K562 (cell line): ENCODE measurements around the gene ADAR. TPM values are rescaled to one million over a fixed set of nuclear protein-coding genes. Genes with fewer than 3 reads are reported as not detected.

ENCODE experiments used
- ATF7 ChIP-seq: fragments of 450-650 bp; IDR thresholded peaks from 2 replicates; pipeline ENCODE4 v1.7.1; 2014; ENCODE audit warnings: mild to moderate bottlenecking, moderate library complexity
- BCL6 ChIP-seq: fragments of 250-450 bp; sonication (Bioruptor Pico); IDR thresholded peaks from 2 replicates; pipeline ENCODE4 v1.4.0; 2020
- BCOR ChIP-seq: fragments of 450-650 bp; IDR thresholded peaks from 2 replicates; pipeline ENCODE4 v1.6.1; 2016
- BDP1 ChIP-seq: IDR thresholded peaks from 3 replicates; pipeline ENCODE4 v1.6.1; 2011; ENCODE audit not compliant: insufficient read length, insufficient read depth
- C11orf30 ChIP-seq: fragments of 450-650 bp; IDR thresholded peaks from 2 replicates; pipeline ENCODE4 v1.6.1; 2016; ENCODE audit warnings: low read depth, mild to moderate bottlenecking
- CBX5 ChIP-seq: IDR thresholded peaks from 2 replicates; pipeline ENCODE4 v1.6.1; 2014; ENCODE audit warnings: low read depth, borderline replicate concordance
- CTCF ChIP-seq, 3 experiments: IDR thresholded peaks in 2 of 3; conservative IDR thresholded peaks in 1 of 3; 2 replicates each; pipeline ENCODE4 v1.5.1; 2011 to 2012; ENCODE audit warnings: low read length in 3 of 3, mild to moderate bottlenecking in 3 of 3, control low read depth in 2 of 3, improper control_type of control experiment in 1 of 3, inconsistent platforms in 1 of 3, low read depth in 1 of 3, mixed read lengths in 1 of 3, moderate library complexity in 1 of 3; ENCODE audit not compliant: insufficient read depth in 2 of 3
- ELF1 ChIP-seq: fragments of 200-800 bp; sonication (Bioruptor generic); IDR thresholded peaks from 2 replicates; pipeline ENCODE4 v1.6.1; 2016; ENCODE audit warnings: missing genetic modification characterization, missing compliant biosample characterization
- ELK1 ChIP-seq: sonication (generic); formaldehyde crosslinking; IDR thresholded peaks from 2 replicates; pipeline ENCODE4 v1.8.1; 2022; ENCODE audit warnings: missing genetic modification reagents
- GABPA ChIP-seq: fragments of 200-800 bp; sonication (Bioruptor generic); conservative IDR thresholded peaks from 2 replicates; pipeline ENCODE4 v1.6.1; 2016; ENCODE audit warnings: low read depth, missing genetic modification characterization, missing compliant biosample characterization
- GTF2E2 ChIP-seq: fragments of 200-800 bp; sonication (Bioruptor generic); IDR thresholded peaks from 2 replicates; pipeline ENCODE4 v1.6.1; 2016; ENCODE audit warnings: missing genetic modification characterization, missing compliant biosample characterization
- HBP1 ChIP-seq: fragments of 450-650 bp; formaldehyde crosslinking; IDR thresholded peaks from 2 replicates; pipeline ENCODE4 v1.4.0; 2022; ENCODE audit warnings: missing genetic modification characterization
- MAFK ChIP-seq: IDR thresholded peaks from 2 replicates; pipeline ENCODE4 v1.6.1; 2011; ENCODE audit warnings: low read length, improper control_type of control experiment
- MCM3 ChIP-seq: fragments of 450-650 bp; IDR thresholded peaks from 2 replicates; pipeline ENCODE4 v1.6.1; 2016
- SOX6 ChIP-seq: fragments of 450-650 bp; IDR thresholded peaks from 2 replicates; pipeline ENCODE4 v1.6.1; 2014; ENCODE audit warnings: mild to moderate bottlenecking
- SPI1 ChIP-seq: IDR thresholded peaks from 2 replicates; pipeline ENCODE4 v1.6.1; 2011; ENCODE audit warnings: low read depth, low read length, control low read depth, borderline replicate concordance
- TFAM ChIP-seq: fragments of 250-450 bp; sonication (Bioruptor Pico); conservative IDR thresholded peaks from 2 replicates; pipeline ENCODE4 v1.5.0; 2021; ENCODE audit warnings: mild to moderate bottlenecking, moderate library complexity
- TRIM28 ChIP-seq: fragments of 450-650 bp; IDR thresholded peaks from 2 replicates; pipeline ENCODE4 v1.6.1; 2017
- VEZF1 ChIP-seq: fragments of 200-800 bp; sonication (Bioruptor generic); IDR thresholded peaks from 2 replicates; pipeline ENCODE4 v1.6.1; 2017; ENCODE audit warnings: missing genetic modification characterization, missing compliant biosample characterization
- ZNF12 ChIP-seq: sonication (generic); formaldehyde crosslinking; IDR thresholded peaks from 2 replicates; pipeline ENCODE4 v1.4.0; 2020; ENCODE audit warnings: mild to moderate bottlenecking, missing genetic modification reagents
- ZNF124 ChIP-seq: sonication (generic); formaldehyde crosslinking; IDR thresholded peaks from 2 replicates; pipeline ENCODE4 v1.8.1; 2022; ENCODE audit warnings: missing genetic modification reagents
- ZNF311 ChIP-seq: fragments of 250-450 bp; sonication (Bioruptor Pico); IDR thresholded peaks from 2 replicates; pipeline ENCODE4 v1.4.0; 2020; ENCODE audit warnings: mild to moderate bottlenecking, moderate library complexity
- ZNF41 ChIP-seq: fragments of 250-450 bp; sonication (Bioruptor Pico); conservative IDR thresholded peaks from 2 replicates; pipeline ENCODE4 v1.4.0; 2020; ENCODE audit warnings: mild to moderate bottlenecking
- ZNF584 ChIP-seq: fragments of 200-800 bp; sonication (Bioruptor generic); IDR thresholded peaks from 2 replicates; pipeline ENCODE4 v1.6.1; 2016; ENCODE audit warnings: low read depth, mild to moderate bottlenecking, missing genetic modification characterization, missing compliant biosample characterization
- ZNF79 ChIP-seq: fragments of 250-450 bp; sonication (Bioruptor Pico); IDR thresholded peaks from 2 replicates; pipeline ENCODE4 v1.4.0; 2020; ENCODE audit warnings: low read depth, mild to moderate bottlenecking, moderate library complexity
- polyA plus RNA-seq, 8 experiments: library from polyadenylated mRNA; depleted of rRNA in 4 of 8; stranded (reverse) in 5 of 8; unstranded in 3 of 8; fragments of >200 nt; fragmentation: Nextera tagmentation in 2 of 8; fragmentation: Illumina TruSeq in 1 of 8; extraction: Ambion mirVana in 2 of 8; extraction: Trizol in 1 of 8; gene quantifications; 2 replicates each; pipeline versions ENCODE4 v1.2.1 to v1.2.3, GENCODE V29; 2011 to 2014; ENCODE audit warnings: inconsistent platforms in 1 of 8, missing spikeins in 1 of 8
- total RNA-seq, 7 experiments: library from RNA; depleted of rRNA in 6 of 7; stranded (reverse); fragments of >200 nt in 6 of 7; fragmentation: Illumina TruSeq in 2 of 7; extraction: Trizol in 2 of 7; gene quantifications; 2 replicates each; pipeline versions ENCODE4 v1.2.1 to v1.2.3, GENCODE V29; 2011 to 2021; ENCODE audit warnings: low replicate concordance in 1 of 7

The ADAR gene
- total and polyA plus RNA-seq, 9 of the 15 experiments (the other 6 are each of a cell fraction or from before 2014, with no cell fraction given): 30.1 to 123 (median 60.2) TPM

- TF ChIP-seq BDP1: no peak
- no peak for TF ChIP-seq CBX5
- no peak for TF ChIP-seq MAFK
- TF ChIP-seq GTF2E2 (tag): no peak
- 0 out of 2 replicates have a peak, but pooled peaks have one; percentile 23 for TF ChIP-seq SPI1
- no peak for TF ChIP-seq MCM3
- peak; percentile 73 for TF ChIP-seq ELF1 (tag)
- no peak for TF ChIP-seq TFAM (CRISPR knock-in tag)
- no peak for TF ChIP-seq CTCF (IDR thresholded peaks at IDR 0.05 in 2 of 3, conservative IDR thresholded peaks at IDR 0.05 in 1 of 3; ENCODE audit: insufficient read depth in 2 of 3, low read depth in 1 of 3, low read length in 3 of 3)
- no peak for TF ChIP-seq ZNF584
- TF ChIP-seq ZNF12 (CRISPR knock-in tag): no peak
- TF ChIP-seq GABPA: peak; percentile 65
- no peak for TF ChIP-seq ELK1 (CRISPR knock-in tag)
- TF ChIP-seq ZNF79: no peak
- TF ChIP-seq ZNF311 (CRISPR knock-in tag): no peak
- no peak for TF ChIP-seq HBP1 (CRISPR knock-in tag)
- no peak for TF ChIP-seq TRIM28
- 0 out of 2 replicates have a peak, but pooled peaks have one; percentile 20 for TF ChIP-seq ATF7
- TF ChIP-seq ZNF124 (CRISPR knock-in tag): no peak
- no peak for TF ChIP-seq ZNF41 (CRISPR knock-in tag)
- peak; percentile 11; the same call in 1 of the 2 replicates for TF ChIP-seq BCOR
- no peak for TF ChIP-seq C11orf30
- no peak for TF ChIP-seq VEZF1 (CRISPR knock-in tag)
- TF ChIP-seq SOX6: peak; percentile 17; the same call in 1 of the 2 replicates
- no peak for TF ChIP-seq BCL6 (CRISPR knock-in tag)
Observed at GRCh38 chr1:154607609-154608396, at the start of gene ADAR (continued).
